HAP-1 (cell line): ENCODE measurements around the gene PLPPR1.

Source experiments
- DNase-seq, 2 experiments: peaks; one replicate each; pipeline ENCODE4 v3.0.0-alpha.2; 2016 to 2020; ENCODE audit warnings: low spot score in 2 of 2
- H3K27me3 ChIP-seq: fragments of 250-450 bp; sonication (Bioruptor Pico); 2 replicates; pipeline ENCODE4 v1.5.1; 2020; ENCODE audit warnings: low read depth, mild to moderate bottlenecking, moderate library complexity
- H3K36me3 ChIP-seq: fragments of 250-450 bp; sonication (Bioruptor Pico); replicated peaks from 2 replicates; pipeline ENCODE4 v1.5.1; 2020; ENCODE audit warnings: mild to moderate bottlenecking
- H3K4me1 ChIP-seq: fragments of 250-450 bp; sonication (Bioruptor Pico); 2 replicates; pipeline ENCODE4 v1.5.1; 2020; ENCODE audit warnings: mild to moderate bottlenecking
- H3K4me3 ChIP-seq: fragments of 250-450 bp; sonication (Bioruptor Pico); 2 replicates; pipeline ENCODE4 v1.5.1; 2020; ENCODE audit warnings: mild to moderate bottlenecking, moderate library complexity
- H3K9me3 ChIP-seq: fragments of 250-450 bp; sonication (Bioruptor Pico); 2 replicates; pipeline ENCODE4 v1.5.1; 2020; ENCODE audit warnings: mild to moderate bottlenecking, moderate library complexity
- in situ Hi-C: fragments of 300-500 bp; cut with MboI; formaldehyde crosslinking; loops from 3 replicates; pipeline ENCODE4 v1.14.3; 2020; ENCODE audit warnings: low sequenced_read_pairs, inconsistent platforms, mixed read lengths

Gene PLPPR1

GRCh38 chr9:101220341-101220740 lies 191.8 kb downstream of the PLPPR1 start:
- Histone ChIP-seq H3K9me3 (no peaks in the 10 kb centered on the region), H3K4me1 (no peaks in the 10 kb centered on the region), H3K36me3 (no peaks in the 10 kb centered on the region), H3K27me3 (no peaks in the 10 kb centered on the region), H3K4me3 (no peak overlapping the region)
- in situ Hi-C loops, result no loop called here
- DNase-seq, result no peak

GRCh38 chr9:101225271-101225670 lies 196.7 kb downstream of the PLPPR1 start:
- Histone ChIP-seq H3K36me3 (no peaks in the 10 kb centered on the region), H3K9me3 (no peaks in the 10 kb centered on the region), H3K4me1 (no peaks in the 10 kb centered on the region), H3K27me3 (no peaks in the 10 kb centered on the region), H3K4me3 (no peak overlapping the region)
- DNase-seq, result no peak
- in situ Hi-C loops, result no loop called here

- H3K9me3 ChIP-seq, result no peaks in the 10 kb centered on the region
- H3K36me3 ChIP-seq, result no peaks in the 10 kb centered on the region
- no peak for DNase-seq
- H3K4me3 ChIP-seq, result no peak overlapping the region
- no peaks in the 10 kb centered on the region for H3K27me3 ChIP-seq
- H3K4me1 ChIP-seq, result no peaks in the 10 kb centered on the region; the same call in 1 of the 2 replicates
- in situ Hi-C loops, result no loop called here
Observed at GRCh38 chr9:101226161-101226560, 197.6 kb downstream of the PLPPR1 start.

GRCh38 chr9:101226803-101227202 lies 198.3 kb downstream of the PLPPR1 start:
- no peak for DNase-seq
- Histone ChIP-seq H3K27me3 (no peaks in the 10 kb centered on the region), H3K9me3 (no peaks in the 10 kb centered on the region), H3K4me3 (no peak overlapping the region), H3K4me1 (peaks cover 6% of the 10 kb centered on the region), H3K36me3 (no peaks in the 10 kb centered on the region)
- in situ Hi-C loops, result no loop called here

GRCh38 chr9:101229606-101230005 lies 201.1 kb downstream of the PLPPR1 start:
- in situ Hi-C loops, result no loop called here
- no peak for DNase-seq
- Histone ChIP-seq H3K9me3 (no peaks in the 10 kb centered on the region), H3K4me3 (no peak overlapping the region), H3K27me3 (no peaks in the 10 kb centered on the region), H3K36me3 (no peaks in the 10 kb centered on the region), H3K4me1 (peaks cover 7% of the 10 kb centered on the region)

GRCh38 chr9:101232405-101232977 lies 204.0 kb downstream of the PLPPR1 start:
- Histone ChIP-seq H3K4me3 (no peak overlapping the region), H3K9me3 (no peaks in the 10 kb centered on the region), H3K27me3 (no peaks in the 10 kb centered on the region), H3K36me3 (no peaks in the 10 kb centered on the region), H3K4me1 (peaks cover 7% of the 10 kb centered on the region)
- no peak for DNase-seq
- in situ Hi-C loops, result no loop called here

- H3K36me3 ChIP-seq, result no peaks in the 10 kb centered on the region
- no peak overlapping the region for H3K4me3 ChIP-seq
- peaks cover 7% of the 10 kb centered on the region for H3K4me1 ChIP-seq
- in situ Hi-C loops, result no loop called here
- DNase-seq, result peak in 1 of 2 experiments; percentile 17
- no peaks in the 10 kb centered on the region for H3K9me3 ChIP-seq
- no peaks in the 10 kb centered on the region; the same call in 1 of the 2 replicates for H3K27me3 ChIP-seq
Observed at GRCh38 chr9:101235105-101235866, 206.8 kb downstream of the PLPPR1 start.

GRCh38 chr9:101242651-101243050 lies 214.1 kb downstream of the PLPPR1 start:
- in situ Hi-C loops, result no loop called here
- no peak for DNase-seq
- Histone ChIP-seq H3K4me1 (no peaks in the 10 kb centered on the region), H3K9me3 (no peaks in the 10 kb centered on the region), H3K36me3 (no peaks in the 10 kb centered on the region), H3K27me3 (no peaks in the 10 kb centered on the region; the same call in 1 of the 2 replicates), H3K4me3 (no peak overlapping the region)

GRCh38 chr9:101246691-101247090 lies 218.2 kb downstream of the PLPPR1 start:
- H3K36me3 ChIP-seq, result no peaks in the 10 kb centered on the region
- no peaks in the 10 kb centered on the region for H3K27me3 ChIP-seq
- H3K4me3 ChIP-seq, result no peak overlapping the region
- H3K4me1 ChIP-seq, result no peaks in the 10 kb centered on the region
- DNase-seq, result no peak
- no peaks in the 10 kb centered on the region for H3K9me3 ChIP-seq
- in situ Hi-C loops, result no loop called here

- H3K36me3 ChIP-seq, result no peaks in the 10 kb centered on the region
- no peaks in the 10 kb centered on the region for H3K4me1 ChIP-seq
- no peak for DNase-seq
- in situ Hi-C loops, result no loop called here
- no peak overlapping the region for H3K4me3 ChIP-seq
- H3K9me3 ChIP-seq, result no peaks in the 10 kb centered on the region
- H3K27me3 ChIP-seq, result no peaks in the 10 kb centered on the region
Observed at GRCh38 chr9:101247297-101247696, 218.8 kb downstream of the PLPPR1 start.

- DNase-seq, result no peak
- Histone ChIP-seq H3K9me3 (no peaks in the 10 kb centered on the region), H3K36me3 (no peaks in the 10 kb centered on the region), H3K4me3 (no peak overlapping the region), H3K4me1 (no peaks in the 10 kb centered on the region), H3K27me3 (no peaks in the 10 kb centered on the region)
- in situ Hi-C loops, result no loop called here
Observed at GRCh38 chr9:101254733-101255433, 226.4 kb downstream of the PLPPR1 start.

- DNase-seq, result no peak
- Histone ChIP-seq H3K9me3 (no peaks in the 10 kb centered on the region), H3K36me3 (no peaks in the 10 kb centered on the region), H3K4me3 (no peak overlapping the region), H3K4me1 (no peaks in the 10 kb centered on the region), H3K27me3 (no peaks in the 10 kb centered on the region)
- in situ Hi-C loops, result no loop called here
Observed at GRCh38 chr9:101264727-101265126, 236.2 kb downstream of the PLPPR1 start.

- Histone ChIP-seq H3K4me1 (no peaks in the 10 kb centered on the region), H3K9me3 (no peaks in the 10 kb centered on the region), H3K36me3 (no peaks in the 10 kb centered on the region), H3K4me3 (no peak overlapping the region), H3K27me3 (no peaks in the 10 kb centered on the region)
- DNase-seq, result no peak
- in situ Hi-C loops, result no loop called here
Observed at GRCh38 chr9:101265261-101265660, 236.7 kb downstream of the PLPPR1 start.

- in situ Hi-C loops, result no loop called here
- no peak for DNase-seq
- H3K9me3 ChIP-seq, result no peaks in the 10 kb centered on the region
- no peak overlapping the region for H3K4me3 ChIP-seq
- H3K27me3 ChIP-seq, result no peaks in the 10 kb centered on the region
- no peaks in the 10 kb centered on the region for H3K4me1 ChIP-seq
- no peaks in the 10 kb centered on the region for H3K36me3 ChIP-seq
Observed at GRCh38 chr9:101268426-101268825, 239.9 kb downstream of the PLPPR1 start.
